ENCODE measurements around the gene SNAI1. TPM values are rescaled to one million over a fixed set of nuclear protein-coding genes. Genes with fewer than 3 reads are reported as not detected.
A peak's percentile ranks its signal among the peaks of the same experiment; 100 is the strongest.

SNAI1 gene
- total RNA-seq (2021; ENCODE audit: unreplicated experiment) (8.8 TPM), Bru-seq, nascent RNA (percentile 61 among the genes with signal in this experiment), BruChase-seq, experiment 1, labeled RNA remaining after a 2-hour chase (percentile 48 among the genes with signal in this experiment), BruChase-seq, experiment 2, labeled RNA remaining after a 6-hour chase (percentile 43 among the genes with signal in this experiment)
- polyA plus RNA-seq (2012; ENCODE audit: insufficient read length), result 9.4 TPM
- long read RNA-seq, partial matches to known transcripts, result 0 of 2 reads
- long read RNA-seq, other reads (novel, unspliced or antisense), result 1 of 2 reads

DNA sequence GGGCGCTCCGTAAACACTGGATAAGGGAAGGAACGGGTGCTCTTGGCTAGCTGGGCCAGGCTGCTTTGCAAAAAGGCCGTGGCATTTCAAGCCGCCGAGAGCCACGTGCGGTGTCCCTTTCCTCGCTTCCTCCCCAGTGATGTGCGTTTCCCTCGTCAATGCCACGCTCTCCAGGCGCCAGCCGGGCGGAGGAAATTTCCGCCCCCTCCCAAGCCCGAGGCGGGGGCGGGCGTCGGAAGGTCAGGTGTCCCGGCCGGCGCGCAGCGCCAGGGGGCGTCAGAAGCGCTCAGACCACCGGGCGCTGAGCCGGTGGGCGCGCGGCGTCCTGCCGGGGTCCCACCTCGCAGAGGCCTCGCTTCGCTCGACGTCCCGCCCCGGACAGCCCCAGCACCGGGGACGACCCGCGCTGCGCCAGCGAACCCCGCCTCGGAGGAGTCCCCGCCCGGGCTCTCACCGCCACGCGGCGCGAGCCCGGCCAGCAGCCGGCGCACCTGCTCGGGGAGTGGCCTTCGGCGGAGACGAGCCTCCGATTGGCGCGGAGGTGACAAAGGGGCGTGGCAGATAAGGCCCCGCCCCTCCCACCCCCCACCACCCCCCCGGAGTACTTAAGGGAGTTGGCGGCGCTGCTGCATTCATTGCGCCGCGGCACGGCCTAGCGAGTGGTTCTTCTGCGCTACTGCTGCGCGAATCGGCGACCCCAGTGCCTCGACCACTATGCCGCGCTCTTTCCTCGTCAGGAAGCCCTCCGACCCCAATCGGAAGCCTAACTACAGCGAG is at the start of gene SNAI1:
TSS of gene SNAI1 (plus strand) at position 635 of the 777 bp plus-strand sequence. CDS start at position 715, 80 bp downstream.
- DNase-seq (ENCODE audit: low read depth, low spot score) (no peak), ATAC-seq (peak; percentile 83)
- Histone ChIP-seq H3K27ac (ENCODE audit: low read length) (peak within 1 kb of the TSS; percentile 88), H3K9me3 (ENCODE audit: control insufficient read depth, insufficient read depth, low read depth, low read length) (no peaks in the 10 kb centered on the region), H3K4me3 (ENCODE audit: low read depth in 2 of 2, low read length in 2 of 2) (peak within 1 kb of the TSS; percentile 83 to 88), H3K36me3 (ENCODE audit: control insufficient read depth, insufficient read depth, low read length) (no peaks in the 10 kb centered on the region), H3K27me3 (ENCODE audit: control insufficient read depth, insufficient read depth, low read length) (no peaks in the 10 kb centered on the region), H3K4me1 (ENCODE audit: control insufficient read depth, insufficient read depth, low read length) (peaks cover 43% of the 10 kb centered on the region)
- POLR2A ChIA-PET, result interaction anchor here (0.6 kb wide), 1 partner anchor 61 kb away, joined by 14 read pairs; no protein-coding TSS in a partner anchor
- CTCF ChIA-PET, result interaction anchor here (4.8 kb wide), 1 partner anchor 87 kb away, joined by 97 read pairs; no protein-coding TSS in a partner anchor
- TF ChIP-seq, protein P1, sequence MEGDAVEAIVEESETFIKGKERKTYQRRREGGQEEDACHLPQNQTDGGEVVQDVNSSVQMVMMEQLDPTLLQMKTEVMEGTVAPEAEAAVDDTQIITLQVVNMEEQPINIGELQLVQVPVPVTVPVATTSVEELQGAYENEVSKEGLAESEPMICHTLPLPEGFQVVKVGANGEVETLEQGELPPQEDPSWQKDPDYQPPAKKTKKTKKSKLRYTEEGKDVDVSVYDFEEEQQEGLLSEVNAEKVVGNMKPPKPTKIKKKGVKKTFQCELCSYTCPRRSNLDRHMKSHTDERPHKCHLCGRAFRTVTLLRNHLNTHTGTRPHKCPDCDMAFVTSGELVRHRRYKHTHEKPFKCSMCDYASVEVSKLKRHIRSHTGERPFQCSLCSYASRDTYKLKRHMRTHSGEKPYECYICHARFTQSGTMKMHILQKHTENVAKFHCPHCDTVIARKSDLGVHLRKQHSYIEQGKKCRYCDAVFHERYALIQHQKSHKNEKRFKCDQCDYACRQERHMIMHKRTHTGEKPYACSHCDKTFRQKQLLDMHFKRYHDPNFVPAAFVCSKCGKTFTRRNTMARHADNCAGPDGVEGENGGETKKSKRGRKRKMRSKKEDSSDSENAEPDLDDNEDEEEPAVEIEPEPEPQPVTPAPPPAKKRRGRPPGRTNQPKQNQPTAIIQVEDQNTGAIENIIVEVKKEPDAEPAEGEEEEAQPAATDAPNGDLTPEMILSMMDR (IDR thresholded peaks at IDR 0.05), result peak; percentile 88; the same call in 1 of the 2 replicates
- peak; percentile 27; the same call in 1 of the 2 replicates for TF ChIP-seq SIN3A (IDR thresholded peaks at IDR 0.05; ENCODE audit: borderline replicate concordance, insufficient read depth, low read depth, low read length)
- TF ChIP-seq TCF7L2 (IDR thresholded peaks at IDR 0.05; ENCODE audit: low read depth, low read length), result no peak
- peak; percentile 97 for TF ChIP-seq POLR2AphosphoS5 (IDR thresholded peaks at IDR 0.05; ENCODE audit: low read depth, low read length)
- TF ChIP-seq, protein P2, sequence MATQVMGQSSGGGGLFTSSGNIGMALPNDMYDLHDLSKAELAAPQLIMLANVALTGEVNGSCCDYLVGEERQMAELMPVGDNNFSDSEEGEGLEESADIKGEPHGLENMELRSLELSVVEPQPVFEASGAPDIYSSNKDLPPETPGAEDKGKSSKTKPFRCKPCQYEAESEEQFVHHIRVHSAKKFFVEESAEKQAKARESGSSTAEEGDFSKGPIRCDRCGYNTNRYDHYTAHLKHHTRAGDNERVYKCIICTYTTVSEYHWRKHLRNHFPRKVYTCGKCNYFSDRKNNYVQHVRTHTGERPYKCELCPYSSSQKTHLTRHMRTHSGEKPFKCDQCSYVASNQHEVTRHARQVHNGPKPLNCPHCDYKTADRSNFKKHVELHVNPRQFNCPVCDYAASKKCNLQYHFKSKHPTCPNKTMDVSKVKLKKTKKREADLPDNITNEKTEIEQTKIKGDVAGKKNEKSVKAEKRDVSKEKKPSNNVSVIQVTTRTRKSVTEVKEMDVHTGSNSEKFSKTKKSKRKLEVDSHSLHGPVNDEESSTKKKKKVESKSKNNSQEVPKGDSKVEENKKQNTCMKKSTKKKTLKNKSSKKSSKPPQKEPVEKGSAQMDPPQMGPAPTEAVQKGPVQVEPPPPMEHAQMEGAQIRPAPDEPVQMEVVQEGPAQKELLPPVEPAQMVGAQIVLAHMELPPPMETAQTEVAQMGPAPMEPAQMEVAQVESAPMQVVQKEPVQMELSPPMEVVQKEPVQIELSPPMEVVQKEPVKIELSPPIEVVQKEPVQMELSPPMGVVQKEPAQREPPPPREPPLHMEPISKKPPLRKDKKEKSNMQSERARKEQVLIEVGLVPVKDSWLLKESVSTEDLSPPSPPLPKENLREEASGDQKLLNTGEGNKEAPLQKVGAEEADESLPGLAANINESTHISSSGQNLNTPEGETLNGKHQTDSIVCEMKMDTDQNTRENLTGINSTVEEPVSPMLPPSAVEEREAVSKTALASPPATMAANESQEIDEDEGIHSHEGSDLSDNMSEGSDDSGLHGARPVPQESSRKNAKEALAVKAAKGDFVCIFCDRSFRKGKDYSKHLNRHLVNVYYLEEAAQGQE (IDR thresholded peaks at IDR 0.05; ENCODE audit: insufficient read depth in 1 of 2, low read depth in 2 of 2, low read length in 1 of 2), result no peak
- BruUV-seq (replicated peaks), result no TSS peak
- in situ Hi-C loops (cut with HindIII; ENCODE audit: low pct_unique_long_range_greater_than_20kb, low sequenced_read_pairs) (no loop called here), intact Hi-C loops (cut with micrococcal nuclease; ENCODE audit: unreplicated experiment) (loop anchor here (1.0 to 5.0 kb wide), 2 partner anchors 91 to 195 kb away; no protein-coding TSS in a partner anchor)

DNA sequence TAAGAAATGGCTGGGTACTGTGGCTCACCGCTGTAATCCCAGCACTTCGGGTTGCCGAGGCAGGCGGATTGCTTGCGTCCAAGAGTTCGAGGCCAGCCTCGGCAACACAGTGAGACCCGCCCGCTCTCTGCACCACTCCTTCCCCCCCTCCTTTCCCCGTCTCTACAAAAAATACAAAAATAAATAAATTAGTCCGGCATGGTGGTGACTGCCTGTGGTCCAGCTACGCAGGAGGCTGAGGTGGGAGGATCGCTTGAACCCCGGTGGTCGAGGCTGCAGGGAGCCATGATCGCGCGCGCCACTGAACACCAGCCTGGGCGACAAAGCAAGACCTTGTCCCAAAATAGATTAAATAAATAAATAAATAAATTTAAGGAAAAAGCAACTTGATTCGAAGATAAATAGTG is 47.0 kb upstream of the SNAI1 start:
- Histone ChIP-seq H3K9me3 (ENCODE audit: control insufficient read depth, insufficient read depth, low read depth, low read length) (no peaks in the 10 kb centered on the region), H3K27ac (ENCODE audit: low read length) (peak overlapping the region; percentile 78), H3K27me3 (ENCODE audit: control insufficient read depth, insufficient read depth, low read length) (no peaks in the 10 kb centered on the region), H3K4me1 (ENCODE audit: control insufficient read depth, insufficient read depth, low read length) (peaks cover 16% of the 10 kb centered on the region), H3K4me3 (ENCODE audit: low read depth in 2 of 2, low read length in 2 of 2) (peak overlapping the region; percentile 97 to 98), H3K36me3 (ENCODE audit: control insufficient read depth, insufficient read depth, low read length) (peaks cover 5% of the 10 kb centered on the region; the same call in 1 of the 2 replicates)
- ATAC-seq, result peak; percentile 67
- in situ Hi-C loops (cut with HindIII; ENCODE audit: low pct_unique_long_range_greater_than_20kb, low sequenced_read_pairs), result no loop called here
- ChIA-PET CTCF (interaction anchor here (2.1 kb wide), 1 partner anchor 136 kb away, joined by 7 read pairs; no protein-coding TSS in a partner anchor), POLR2A (interaction anchor here (0.8 kb wide), 1 partner anchor 19 kb away, joined by 12 read pairs; no protein-coding TSS in a partner anchor)
- BruUV-seq (replicated peaks), result no TSS peak
- no peak for DNase-seq (ENCODE audit: low read depth, low spot score)
- intact Hi-C loops (cut with micrococcal nuclease; ENCODE audit: unreplicated experiment), result no loop called here
- TF ChIP-seq, protein P2 (IDR thresholded peaks at IDR 0.05; ENCODE audit: insufficient read depth in 1 of 2, low read depth in 2 of 2, low read length in 1 of 2), result no peak
- no peak for TF ChIP-seq TCF7L2 (IDR thresholded peaks at IDR 0.05; ENCODE audit: low read depth, low read length)
- no peak for TF ChIP-seq POLR2AphosphoS5 (IDR thresholded peaks at IDR 0.05; ENCODE audit: low read depth, low read length)
- TF ChIP-seq SIN3A (IDR thresholded peaks at IDR 0.05; ENCODE audit: borderline replicate concordance, insufficient read depth, low read depth, low read length), result no peak
- TF ChIP-seq, protein P1 (IDR thresholded peaks at IDR 0.05), result no peak

Data from Panc1 (cell line).